ENCODE data around the gene SLC22A4.
A peak's percentile ranks its signal among the peaks of the same experiment; 100 is the strongest.

SLC22A4 gene

GRCh38 chr5:132273631-132274030 is 20.6 kb upstream of the SLC22A4 start:
- H3K4me3 ChIP-seq (ENCODE audit: low read depth, low read length): no peak overlapping the region

GRCh38 chr5:132274050-132274792 is 20.0 kb upstream of the SLC22A4 start:
- H3K4me3 ChIP-seq (ENCODE audit: low read depth, low read length): no peak overlapping the region

GRCh38 chr5:132275367-132276220 is 18.6 kb upstream of the SLC22A4 start:
- no peak overlapping the region for H3K4me3 ChIP-seq (ENCODE audit: low read depth, low read length)

GRCh38 chr5:132277256-132277655 is 16.9 kb upstream of the SLC22A4 start:
- H3K4me3 ChIP-seq (ENCODE audit: low read depth, low read length): no peak overlapping the region

GRCh38 chr5:132277971-132278853 is 16.0 kb upstream of the SLC22A4 start:
- H3K4me3 ChIP-seq (ENCODE audit: low read depth, low read length): no peak overlapping the region

GRCh38 chr5:132279801-132280200 is 14.4 kb upstream of the SLC22A4 start:
- H3K4me3 ChIP-seq (ENCODE audit: low read depth, low read length): no peak overlapping the region

- H3K4me3 ChIP-seq (ENCODE audit: low read depth, low read length): no peak overlapping the region
Measured at GRCh38 chr5:132280371-132281240, 13.6 kb upstream of the SLC22A4 start.

- no peak overlapping the region for H3K4me3 ChIP-seq (ENCODE audit: low read depth, low read length)
Measured at GRCh38 chr5:132281856-132282614, 12.2 kb upstream of the SLC22A4 start.

- no peak overlapping the region for H3K4me3 ChIP-seq (ENCODE audit: low read depth, low read length)
Measured at GRCh38 chr5:132283423-132284043, 10.7 kb upstream of the SLC22A4 start.

GRCh38 chr5:132289097-132289496 is 5.1 kb upstream of the SLC22A4 start:
- H3K4me3 ChIP-seq (ENCODE audit: low read depth, low read length): no peak overlapping the region

GRCh38 chr5:132291026-132291425 is 3.2 kb upstream of the SLC22A4 start:
- no peak overlapping the region for H3K4me3 ChIP-seq (ENCODE audit: low read depth, low read length)

GRCh38 chr5:132293066-132293991 is 865 bp upstream of the SLC22A4 start:
- peak overlapping the region; percentile 61 for H3K4me3 ChIP-seq (ENCODE audit: low read depth, low read length)

GRCh38 chr5:132294728-132295504 is 722 bp downstream of the SLC22A4 start:
- peak overlapping the region; percentile 31 for H3K4me3 ChIP-seq (ENCODE audit: low read depth, low read length)

- H3K4me3 ChIP-seq (ENCODE audit: low read depth, low read length): peak overlapping the region; percentile 31
Measured at GRCh38 chr5:132295505-132296411, 1.6 kb downstream of the SLC22A4 start.

GRCh38 chr5:132296412-132297016 is 2.3 kb downstream of the SLC22A4 start:
- no peak overlapping the region for H3K4me3 ChIP-seq (ENCODE audit: low read depth, low read length)
